DMS 273 (cell line): Measurements from ENCODE around the gene DLX2.

Experiments
- DNase-seq: peaks from one replicate; lab custom pipeline; 2025; ENCODE audit not compliant: unreplicated experiment; lab: John Stamatoyannopoulos, UW

DLX2 gene

DNA sequence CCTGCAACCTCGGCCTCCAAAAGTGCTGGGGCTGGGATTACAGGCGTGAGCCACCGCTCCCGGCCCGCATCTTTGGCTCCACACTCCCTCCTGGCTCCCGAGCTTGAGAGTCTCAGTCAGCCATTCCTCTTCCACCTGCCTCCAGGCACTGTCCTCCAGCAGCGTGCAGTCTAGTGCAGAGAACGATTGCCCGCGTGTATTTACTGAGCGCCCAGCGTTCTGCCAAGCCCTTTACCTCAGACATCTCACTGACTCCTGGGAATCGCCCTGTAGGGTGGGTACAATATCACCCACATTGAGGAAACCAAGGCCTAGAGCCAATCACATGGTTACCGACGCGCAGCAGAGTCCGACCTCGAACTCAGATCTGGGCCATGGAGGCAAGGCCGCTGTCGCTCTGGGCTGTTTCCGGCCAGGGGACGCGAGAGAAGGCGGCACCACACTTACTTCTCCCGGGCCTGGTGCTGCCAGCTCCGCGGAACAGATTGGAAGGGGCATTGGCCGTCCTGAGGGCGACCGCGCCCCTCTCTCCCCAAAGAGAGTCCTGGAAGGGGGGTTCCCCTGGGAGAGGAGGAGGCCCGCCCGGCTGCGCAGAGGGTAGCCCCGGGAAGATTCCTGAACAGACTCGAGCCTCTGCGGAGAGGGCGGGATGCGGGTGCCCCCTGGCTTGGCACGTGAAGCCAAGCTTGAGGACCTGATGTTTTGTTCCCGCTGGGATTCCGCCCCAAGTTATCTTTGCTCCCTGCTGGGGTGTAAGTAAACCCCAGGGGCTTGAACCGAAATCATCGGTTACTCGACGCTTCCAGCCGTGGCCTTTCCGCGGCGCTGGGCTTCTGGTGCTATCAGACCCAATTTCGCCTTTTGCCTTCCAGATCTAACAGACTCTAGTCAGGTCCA, 5.2 kb upstream of the DLX2 start:
- DNase-seq: no peak

GRCh38 chr2:172106108-172106961, 3.6 kb upstream of the DLX2 start:
- DNase-seq: peak; percentile 78

- DNase-seq: no peak
Observed at GRCh38 chr2:172105471-172106107, 2.9 kb upstream of the DLX2 start.

- peak; percentile 89 for DNase-seq
Observed at GRCh38 chr2:172103471-172104272, 972 bp upstream of the DLX2 start.

DNA sequence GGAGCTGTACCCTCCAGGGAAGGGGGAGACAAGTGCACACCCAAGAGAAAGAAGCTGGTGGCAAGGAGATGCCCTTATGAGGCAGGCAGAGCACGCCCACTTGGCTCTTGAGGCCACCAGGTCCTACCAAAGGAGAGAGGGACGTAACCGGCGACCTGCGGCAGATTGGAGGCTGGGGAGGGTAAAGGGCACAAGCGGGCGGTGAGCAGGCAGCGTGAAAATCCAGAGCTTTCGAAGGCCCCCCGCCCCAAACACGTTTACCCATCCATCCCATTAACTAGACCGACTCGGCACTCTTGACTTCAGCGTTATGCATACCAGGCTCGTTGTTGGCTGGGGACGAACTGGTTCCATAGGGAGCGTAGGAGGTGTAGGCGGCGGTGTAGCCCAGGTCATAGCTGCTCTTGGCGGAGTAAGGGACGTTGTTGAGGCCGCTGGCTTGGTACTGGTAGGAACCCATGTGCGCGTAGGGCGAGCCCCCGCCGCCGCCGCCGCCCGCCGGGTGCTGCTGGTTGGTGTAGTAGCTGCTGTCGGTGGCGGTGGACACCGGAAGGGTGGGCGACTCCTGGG, 794 bp downstream of the DLX2 start:
- peak; percentile 74 for DNase-seq

- peak; percentile 64 for DNase-seq
Observed at GRCh38 chr2:172100935-172101820, 1.5 kb downstream of the DLX2 start.

- DNase-seq: no peak
Observed at GRCh38 chr2:172100080-172100934, 2.4 kb downstream of the DLX2 start.

GRCh38 chr2:172099472-172100079, 3.1 kb downstream of the DLX2 start:
- no peak for DNase-seq

DNA sequence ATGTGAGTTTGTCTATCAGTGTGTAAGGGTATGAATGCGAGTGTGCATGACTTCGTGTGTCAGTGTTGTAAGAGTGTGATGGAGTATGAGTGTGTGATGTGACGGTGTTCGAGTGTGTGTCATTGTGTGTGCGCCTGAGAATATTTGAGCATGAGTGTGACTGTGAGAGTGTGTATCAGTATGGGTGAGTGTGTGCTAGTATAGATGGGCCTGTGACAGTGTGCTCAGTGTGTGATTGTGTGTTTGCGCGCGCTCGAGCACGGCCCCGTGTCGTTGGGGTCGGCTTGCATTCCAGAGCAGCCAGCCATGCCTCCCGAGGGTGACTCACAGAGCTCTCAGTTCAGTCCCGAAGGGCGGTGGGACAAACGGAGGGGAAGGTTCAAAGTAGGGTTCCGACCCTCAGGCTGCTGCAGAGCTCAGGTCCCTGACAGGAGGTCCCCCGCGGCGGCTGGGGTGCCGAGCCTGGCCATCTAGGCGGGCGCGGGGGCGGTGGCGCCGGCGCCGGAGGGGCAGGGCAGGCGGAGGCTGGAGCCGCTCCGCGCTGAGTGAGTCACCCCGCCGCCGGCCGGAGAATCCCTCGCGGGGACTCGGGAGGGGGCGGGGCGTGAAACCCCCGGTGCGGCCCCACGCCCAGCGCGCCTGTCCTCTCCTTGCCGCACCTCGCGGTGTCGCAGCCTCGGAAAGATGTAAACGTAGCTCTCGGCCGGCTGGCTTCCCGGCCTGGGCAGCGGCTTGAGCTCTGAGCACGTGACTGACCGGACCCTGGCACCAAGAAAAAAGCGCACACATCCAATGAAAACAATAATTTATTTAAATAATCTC, 3.8 kb downstream of the DLX2 start:
- DNase-seq: peak; percentile 79

DNA sequence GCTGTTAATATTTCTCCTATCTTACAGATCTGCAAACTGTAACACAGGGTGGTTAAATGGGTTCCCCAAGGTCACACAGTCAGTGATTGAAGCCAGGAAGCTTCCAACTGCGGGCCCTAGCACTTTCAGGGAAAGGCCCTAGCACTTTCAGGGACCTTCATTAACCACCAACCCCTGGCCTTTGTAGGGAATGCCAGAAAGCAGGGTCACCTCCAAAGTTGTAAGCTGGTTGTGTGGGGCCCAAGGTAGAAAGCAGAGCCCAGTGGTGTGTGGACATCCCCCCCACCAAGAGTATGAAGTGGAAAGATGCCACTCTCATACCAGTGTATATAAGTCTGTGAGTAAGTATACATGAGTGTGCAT, 4.4 kb downstream of the DLX2 start:
- peak; percentile 59 for DNase-seq

DNA sequence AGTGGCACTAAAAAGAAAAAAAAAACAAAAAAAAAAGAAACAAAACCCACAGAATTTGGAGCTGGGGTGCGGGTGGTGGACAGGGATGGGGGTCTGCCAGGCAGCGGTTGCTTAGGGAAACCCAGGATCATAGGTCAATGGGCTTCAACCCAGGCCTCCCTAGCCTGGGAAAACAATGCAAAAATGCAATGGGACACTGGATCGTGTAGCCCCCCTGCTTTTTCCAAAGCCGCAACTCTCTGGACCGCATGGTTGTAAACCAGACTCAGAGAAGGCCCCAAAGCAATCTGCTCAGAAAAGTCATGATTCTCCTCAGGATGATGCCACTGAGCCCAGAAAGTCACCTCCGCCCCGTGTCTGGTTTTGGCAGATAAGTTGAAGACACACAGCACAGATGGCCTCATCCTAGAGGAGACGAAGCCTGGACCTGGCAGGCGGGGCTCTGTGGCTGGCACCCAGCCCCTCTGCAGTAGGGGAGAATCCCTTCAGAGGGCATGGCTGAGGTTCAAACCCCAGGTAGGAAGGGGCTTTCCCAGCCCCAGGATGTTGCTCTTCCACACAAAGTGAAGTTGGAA, 5.1 kb downstream of the DLX2 start:
- peak; percentile 89 for DNase-seq

GRCh38 chr2:172096626-172097547, 5.8 kb downstream of the DLX2 start:
- peak; percentile 83 for DNase-seq

GRCh38 chr2:172095905-172096625, 6.6 kb downstream of the DLX2 start:
- DNase-seq: peak; percentile 78

GRCh38 chr2:172095146-172095904, 7.4 kb downstream of the DLX2 start:
- peak; percentile 84 for DNase-seq
